ENCODE measurements around the gene AUNIP.

AUNIP gene

DNA sequence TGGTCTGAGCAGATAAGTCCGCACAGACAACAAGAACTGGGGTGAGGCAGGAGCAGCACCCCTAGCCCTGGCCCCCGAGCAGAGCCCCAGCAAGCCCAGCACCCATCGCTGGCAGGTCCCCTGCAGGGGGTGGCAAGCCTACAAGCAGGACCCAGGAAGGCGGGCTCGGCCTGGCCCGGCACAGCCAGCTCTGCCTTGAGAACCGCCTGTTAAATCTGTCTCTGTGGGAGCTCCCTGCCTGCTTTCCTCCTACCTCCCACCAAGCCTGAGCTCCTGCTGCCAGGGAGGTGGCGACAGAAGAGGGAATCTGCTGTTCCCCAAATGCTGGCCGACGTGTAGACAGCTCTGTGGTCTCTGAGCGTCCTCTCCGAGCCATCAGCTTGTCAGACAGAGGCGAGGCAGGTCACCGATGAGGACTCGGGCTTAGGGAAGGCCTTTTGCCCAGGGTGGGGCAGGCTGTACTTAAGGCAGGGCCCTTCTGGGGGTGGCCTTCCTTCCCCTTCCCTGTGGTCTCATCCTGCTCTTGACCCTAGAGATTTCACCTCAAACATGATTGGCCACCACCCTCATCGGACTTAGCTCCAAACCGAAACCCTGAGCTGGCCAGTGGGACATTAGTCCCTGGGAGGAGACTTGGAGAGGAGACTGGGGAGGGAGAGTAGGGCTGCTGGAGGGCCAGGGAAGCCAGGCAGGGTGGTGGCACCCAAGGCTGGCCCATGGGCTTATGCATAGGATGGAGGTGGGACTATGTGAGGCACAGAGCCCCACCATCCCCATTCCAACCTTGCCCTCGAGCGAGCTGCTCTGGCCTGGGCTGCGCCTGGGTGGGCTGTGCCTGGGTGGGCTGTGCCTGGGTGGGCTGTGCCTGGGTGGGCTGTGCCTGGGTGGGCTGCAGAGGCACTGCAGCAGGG is 51.5 kb downstream of the AUNIP start:
- DNase-seq, result no peak

GRCh38 chr1:25806418-25806817 is 52.8 kb downstream of the AUNIP start:
- no peak for DNase-seq

DNA sequence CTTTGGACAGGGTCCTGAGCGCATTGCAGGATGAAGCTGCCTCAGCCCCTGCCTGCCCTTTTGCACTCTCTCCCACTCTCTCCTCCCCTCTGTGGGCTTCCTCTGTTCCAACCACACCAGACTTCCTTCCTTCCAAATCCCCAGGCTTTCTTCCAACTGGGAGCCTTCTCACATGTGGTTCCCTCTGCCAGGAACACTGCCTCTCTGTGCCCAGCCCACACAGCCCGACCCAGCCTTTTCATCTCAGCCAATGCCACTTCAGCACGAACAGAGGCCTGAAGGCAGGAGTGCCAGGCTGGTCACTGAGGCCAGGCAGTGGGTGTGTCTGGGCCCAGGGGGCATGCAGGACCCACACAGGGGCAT is 53.4 kb downstream of the AUNIP start:
- no peak for DNase-seq

DNA sequence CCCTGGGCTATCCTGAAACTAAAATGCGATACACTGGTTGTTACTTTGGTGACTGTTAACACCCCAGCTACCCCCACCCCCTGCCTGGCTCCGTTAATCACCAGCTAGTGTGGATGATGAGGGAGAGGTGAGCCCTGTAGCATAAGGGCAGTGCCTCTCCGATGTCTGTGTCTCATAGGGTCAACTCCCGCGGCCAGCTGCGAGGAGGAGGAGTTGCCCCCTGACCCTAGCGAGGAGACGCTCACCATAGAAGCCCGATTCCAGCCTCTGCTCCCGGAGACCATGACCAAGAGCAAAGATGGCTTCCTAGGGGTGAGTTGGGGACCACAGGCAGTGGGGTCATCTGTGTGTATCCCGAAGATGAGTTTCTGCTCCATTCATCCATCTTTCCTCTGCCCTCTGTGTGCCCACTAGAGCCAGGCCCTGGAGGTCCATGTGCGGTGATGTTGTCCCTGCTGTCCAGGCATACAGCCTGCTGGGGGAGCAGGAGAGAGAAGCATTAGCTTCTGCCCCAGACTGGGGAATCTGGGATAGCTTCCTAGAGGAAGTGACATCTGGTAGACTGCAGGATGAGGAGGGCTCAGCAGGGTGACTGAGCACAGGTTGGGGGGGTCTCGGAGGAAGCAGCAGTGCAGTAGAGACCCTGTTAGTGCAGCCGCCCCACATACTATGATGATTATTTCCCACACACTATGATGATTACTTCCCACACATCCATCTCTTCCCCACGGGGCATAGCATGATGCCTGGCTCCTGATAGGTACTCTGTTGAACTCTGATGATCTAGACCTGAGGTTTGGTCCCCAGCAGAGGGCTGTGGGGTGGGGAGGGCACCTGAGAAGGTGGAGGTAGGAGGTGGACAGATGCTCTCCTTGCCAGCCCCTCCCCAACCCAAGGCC is 54.0 kb downstream of the AUNIP start:
- no peak for DNase-seq

DNA sequence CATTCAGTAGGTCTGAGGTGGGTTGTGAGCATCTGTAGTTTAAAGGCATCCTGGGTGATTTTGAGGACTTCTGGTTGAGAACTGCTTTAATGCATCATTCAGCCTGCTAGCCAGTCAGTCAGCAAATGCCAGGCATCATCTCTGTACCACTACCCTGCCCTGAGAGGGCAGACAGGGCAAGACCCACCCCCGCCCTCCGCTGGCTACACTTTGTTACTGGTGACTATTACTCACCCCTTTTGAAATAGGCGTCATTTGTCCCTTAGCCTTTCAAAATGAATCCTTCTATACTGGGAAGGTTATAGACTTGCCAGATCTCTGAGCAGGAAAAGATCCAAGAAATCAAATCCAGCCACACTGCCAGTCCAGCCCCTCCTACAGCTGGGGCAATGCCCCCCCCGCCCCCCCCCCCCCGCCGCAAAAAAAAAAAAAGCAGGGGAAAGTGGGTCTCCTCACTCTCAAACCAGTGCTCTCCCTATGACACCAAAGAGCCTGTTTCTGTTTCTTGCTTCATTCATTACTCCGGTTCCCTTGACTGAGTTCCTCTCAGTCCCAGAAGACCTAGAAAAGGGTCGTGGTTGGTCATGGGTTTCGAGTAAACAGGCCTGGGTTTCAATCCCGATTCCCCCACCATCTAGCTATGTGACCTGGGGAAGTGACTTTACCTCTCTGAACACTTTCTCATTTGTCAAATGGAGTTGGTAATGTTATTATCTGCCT is 54.9 kb downstream of the AUNIP start:
- DNase-seq, result no peak

DNA sequence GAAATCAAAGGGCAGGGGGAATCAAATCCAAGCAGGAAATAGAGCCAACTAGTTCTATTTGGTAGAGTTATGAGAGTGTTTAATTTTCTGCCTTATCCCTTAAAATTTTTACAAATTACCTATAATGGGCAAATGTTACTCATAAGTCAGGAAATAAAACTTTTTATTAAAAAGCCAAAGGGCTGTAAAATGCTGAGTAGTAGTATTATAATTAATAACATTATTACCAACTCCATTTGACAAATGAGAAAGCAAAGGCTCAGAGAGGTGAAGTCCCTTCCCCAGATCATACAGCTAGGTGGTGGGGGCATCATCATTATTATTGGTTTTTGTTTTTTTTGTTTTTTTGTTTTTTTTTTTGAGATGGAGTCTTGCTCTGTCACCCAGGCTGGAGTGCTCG is 55.9 kb downstream of the AUNIP start:
- DNase-seq, result no peak

GRCh38 chr1:25802915-25803314 is 56.3 kb downstream of the AUNIP start:
- peak; percentile 16 for DNase-seq

DNA sequence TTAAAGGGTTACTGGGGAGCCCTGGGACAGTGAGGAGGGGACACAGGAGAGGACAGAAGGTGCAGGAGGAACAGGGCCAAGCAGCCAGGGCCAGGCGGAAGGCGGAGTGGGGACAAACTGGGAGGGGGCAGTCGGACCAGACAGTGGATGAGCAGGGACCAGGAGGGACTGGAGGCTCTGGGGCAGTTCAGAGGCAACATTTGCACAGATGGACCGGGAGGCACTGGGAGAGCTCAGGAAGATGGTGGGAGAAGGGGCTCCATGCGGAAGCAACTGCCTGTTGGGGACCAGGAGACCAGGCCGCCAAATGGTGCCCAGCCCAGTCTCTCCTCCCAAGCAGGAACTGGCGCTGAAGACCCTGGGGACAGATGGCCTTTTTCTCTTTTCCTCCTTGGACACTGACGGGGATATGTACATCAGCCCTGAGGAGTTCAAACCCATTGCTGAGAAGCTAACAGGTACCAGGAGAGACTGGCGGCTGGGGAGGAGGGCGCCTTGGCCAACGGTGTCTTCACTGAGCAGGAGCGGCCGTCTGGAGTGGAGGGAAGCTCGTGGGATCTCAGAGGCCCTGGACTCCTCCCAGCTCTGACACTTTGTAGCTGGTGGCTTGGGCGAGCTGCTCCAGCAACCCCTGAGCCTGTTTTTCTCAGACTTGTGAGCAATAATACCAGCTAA is 58.4 kb downstream of the AUNIP start:
- no peak for DNase-seq

- DNase-seq, result no peak
Measured at GRCh38 chr1:25799935-25800702, 59.1 kb downstream of the AUNIP start, which contains the start of gene SELENON. TSS of gene SELENON (plus strand) at chr1:25800193. CDS start at chr1:25800231, 38 bp downstream.

- DNase-seq, result no peak
Measured at GRCh38 chr1:25799352-25799934, 59.8 kb downstream of the AUNIP start.

GRCh38 chr1:25798666-25799351 is 60.4 kb downstream of the AUNIP start:
- DNase-seq, result no peak

- peak; percentile 30 for DNase-seq
Measured at GRCh38 chr1:25797939-25798338, 61.3 kb downstream of the AUNIP start.

GRCh38 chr1:25796811-25797458 is 62.3 kb downstream of the AUNIP start:
- peak; percentile 55 for DNase-seq

- DNase-seq, result no peak
Measured at GRCh38 chr1:25795946-25796810, 63.1 kb downstream of the AUNIP start.

DNA sequence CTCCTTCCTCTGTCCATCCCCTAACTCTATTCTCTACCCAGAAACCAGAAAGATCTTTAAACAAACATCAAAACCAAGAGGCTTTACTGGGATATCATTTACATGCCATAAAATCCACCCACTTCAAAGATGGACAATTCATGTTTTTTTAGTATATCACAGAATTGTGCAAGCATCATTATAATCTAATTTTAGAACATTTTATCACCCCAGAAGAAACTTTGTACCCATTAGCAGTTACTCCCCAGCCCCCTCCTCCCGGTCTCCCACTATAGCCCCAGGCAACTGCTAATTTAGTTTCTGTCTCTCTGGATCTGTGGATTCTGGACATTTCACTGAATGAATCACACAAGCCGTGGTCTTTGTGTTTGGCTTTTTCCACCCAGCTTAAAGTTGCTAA is 64.0 kb downstream of the AUNIP start:
- no peak for DNase-seq

DNA sequence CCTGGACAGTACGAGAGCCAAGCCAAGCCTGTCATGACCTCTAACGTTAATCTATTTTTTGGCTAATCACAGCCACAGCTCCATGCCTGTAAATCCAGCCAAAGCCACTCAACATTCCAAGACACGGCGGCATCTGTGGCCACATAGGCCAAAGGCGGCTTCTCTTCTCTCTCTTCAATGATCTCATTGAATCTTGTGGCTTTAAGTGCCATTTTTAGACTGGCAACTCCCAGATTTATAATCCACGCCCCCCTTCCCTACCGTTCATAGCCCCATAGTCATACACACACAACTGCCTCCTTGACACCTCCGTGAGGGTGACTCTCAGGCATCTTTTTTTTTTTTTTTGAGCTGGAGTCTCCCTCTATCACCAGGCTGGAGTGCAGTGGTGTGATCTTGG is 64.9 kb downstream of the AUNIP start:
- DNase-seq, result no peak

- no peak for DNase-seq
Measured at GRCh38 chr1:25793585-25794170, 65.6 kb downstream of the AUNIP start.

DNA sequence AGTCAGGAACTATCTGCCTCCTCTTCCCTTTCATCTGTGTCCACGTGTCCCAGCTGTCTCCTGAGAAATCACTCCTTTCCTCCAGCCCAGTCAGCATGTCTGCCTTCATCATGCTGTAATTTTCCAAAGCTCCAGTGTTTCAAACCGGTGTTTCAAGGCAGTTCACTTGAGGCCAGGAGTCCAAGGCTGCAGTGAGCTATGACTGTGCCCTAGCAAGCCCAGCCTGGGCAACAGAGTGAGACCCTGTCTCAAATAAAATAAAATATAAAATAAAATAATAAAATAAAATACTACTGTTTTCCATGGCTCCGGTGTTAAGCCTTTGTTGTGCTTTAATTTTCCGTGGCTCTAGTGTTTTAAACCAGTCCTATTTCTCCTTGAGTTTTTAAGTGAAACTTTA is 67.1 kb downstream of the AUNIP start:
- no peak for DNase-seq

DNA sequence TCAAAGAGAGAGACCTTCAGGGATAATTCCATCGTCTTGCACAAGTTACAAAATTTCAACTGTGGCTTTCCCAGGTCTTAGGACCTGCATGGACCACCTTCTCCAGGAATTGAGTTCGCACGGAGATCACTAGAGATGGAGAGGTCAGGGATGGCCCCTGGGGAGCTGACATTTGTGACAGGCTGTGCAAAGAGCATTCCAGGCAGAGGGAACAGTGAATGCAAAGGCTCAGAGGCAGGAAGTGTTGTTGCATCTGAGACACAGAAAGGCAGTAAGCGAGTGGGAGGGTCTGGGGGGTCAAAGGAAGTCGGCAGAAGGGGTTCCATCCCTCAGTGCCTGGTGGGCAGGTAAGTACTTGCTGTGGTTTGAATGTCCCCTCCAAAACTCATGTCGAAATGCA is 68.8 kb downstream of the AUNIP start:
- no peak for DNase-seq

Data from GDM1 (cell line).